ENCODE results near the gene TNKS2.
A peak's percentile ranks its signal among the peaks of the same experiment; 100 is the strongest.

TNKS2 gene

GRCh38 chr10:91908337-91909116, 110.3 kb downstream of the TNKS2 start:
- DNase-seq (ENCODE audit: low spot score) = peak; percentile 76

- peak; percentile 36 for DNase-seq (ENCODE audit: low spot score)
Measured at GRCh38 chr10:91909117-91909677, 111.0 kb downstream of the TNKS2 start, which contains the start of gene FGFBP3. Gene FGFBP3, minus strand, starts transcription at chr10:91909486. Its CDS starts 517 bp downstream, at chr10:91908969.

DNA sequence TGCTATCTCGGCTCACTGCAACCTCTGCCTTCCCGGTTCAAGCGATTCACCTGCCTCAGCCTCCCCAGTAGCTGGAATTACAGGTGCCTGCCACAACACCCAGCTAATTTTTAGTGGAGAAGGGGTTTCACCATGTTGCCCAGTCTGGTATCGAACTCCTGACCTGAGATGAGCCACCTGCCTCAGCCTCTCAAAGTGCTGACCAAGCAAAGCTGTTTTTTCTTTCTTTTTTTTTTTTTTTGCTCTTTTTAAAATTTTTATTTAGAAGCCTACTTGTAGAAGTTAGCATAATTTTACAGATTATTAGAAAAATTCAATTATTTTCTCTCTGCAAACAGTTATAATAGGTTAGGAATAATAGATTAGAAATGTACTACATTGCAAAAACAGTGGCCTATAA, 112.2 kb downstream of the TNKS2 start:
- DNase-seq (ENCODE audit: low spot score) = no peak

All from CD4-positive, alpha-beta T cell treated with Interleukin-2 at 100 ng/mL for 4 hours (primary cell).